ENCODE results near the gene MATK. TPM values are rescaled to one million over a fixed set of nuclear protein-coding genes. Genes with fewer than 3 reads are reported as not detected.
A peak's percentile ranks its signal among the peaks of the same experiment; 100 is the strongest.

Gene MATK
- total RNA-seq, 1 donor from 2014 or later: not detected

GRCh38 chr19:3765121-3765520 lies 21.1 kb downstream of the MATK start:
- peaks cover 9% of the 10 kb centered on the region for H3K4me1 ChIP-seq (ENCODE audit: insufficient read depth, low read length)
- no peak overlapping the region for H2AFZ ChIP-seq (ENCODE audit: low read depth, low read length)
- H3K9me3 ChIP-seq (ENCODE audit: insufficient read depth, low read depth, low read length): no peaks in the 10 kb centered on the region
- Mint-ChIP-seq H3K9me3 (ENCODE audit: unreplicated experiment) (no peaks in the 10 kb centered on the region), H3K27me3 (ENCODE audit: low read depth, unreplicated experiment) (no peaks in the 10 kb centered on the region), H3K4me3 (ENCODE audit: unreplicated experiment) (no peak overlapping the region), H3K36me3 (ENCODE audit: low read depth, unreplicated experiment) (no peaks in the 10 kb centered on the region), H3K4me1 (ENCODE audit: low read depth, unreplicated experiment) (no peaks in the 10 kb centered on the region), H3K27ac (ENCODE audit: unreplicated experiment) (no peak overlapping the region)
- peak overlapping the region; percentile 6 for H3K27ac ChIP-seq (ENCODE audit: low read depth, low read length)
- H3K4me3 ChIP-seq (ENCODE audit: insufficient read depth, low read depth, low read length): no peak overlapping the region
- TF ChIP-seq CTCF (IDR thresholded peaks at IDR 0.05; ENCODE audit: insufficient read depth, low read depth, low read length) (no peak), EZH2 (IDR thresholded peaks at IDR 0.05; ENCODE audit: insufficient read depth, low read length) (no peak)
- peak overlapping the region; percentile 8 for H3K4me2 ChIP-seq (ENCODE audit: low read length)
- FAIRE-seq: no peak
- no peak for DNase-seq (ENCODE audit: low read depth)
- no peaks in the 10 kb centered on the region for H4K20me1 ChIP-seq (ENCODE audit: insufficient read depth, low read length)
- H3K36me3 ChIP-seq (ENCODE audit: insufficient read depth, low read length): no peaks in the 10 kb centered on the region
- H3K27me3 ChIP-seq (ENCODE audit: insufficient read depth, low read length): no peaks in the 10 kb centered on the region
- H3K9ac ChIP-seq (ENCODE audit: low read length): no peak overlapping the region
- H3K79me2 ChIP-seq (ENCODE audit: insufficient read depth, low read length): peaks cover 18% of the 10 kb centered on the region

GRCh38 chr19:3762501-3763459 lies 23.4 kb downstream of the MATK start, which contains the start of gene MRPL54:
TSS of gene MRPL54 (plus strand) at chr19:3762682. CDS start at chr19:3762701, 19 bp downstream.
- Mint-ChIP-seq H3K4me1 (ENCODE audit: low read depth, unreplicated experiment) (no peaks in the 10 kb centered on the region), H3K4me3 (ENCODE audit: unreplicated experiment) (peak within 1 kb of the TSS; percentile 95), H3K9me3 (ENCODE audit: unreplicated experiment) (no peaks in the 10 kb centered on the region), H3K36me3 (ENCODE audit: low read depth, unreplicated experiment) (no peaks in the 10 kb centered on the region), H3K27me3 (ENCODE audit: low read depth, unreplicated experiment) (no peaks in the 10 kb centered on the region), H3K27ac (ENCODE audit: unreplicated experiment) (peak within 1 kb of the TSS; percentile 97)
- peak within 1 kb of the TSS; percentile 98 for H3K4me2 ChIP-seq (ENCODE audit: low read length)
- peak within 1 kb of the TSS; percentile 97 for H2AFZ ChIP-seq (ENCODE audit: low read depth, low read length)
- H3K27me3 ChIP-seq (ENCODE audit: insufficient read depth, low read length): no peaks in the 10 kb centered on the region
- H3K9ac ChIP-seq (ENCODE audit: low read length): peak within 1 kb of the TSS; percentile 95
- no peaks in the 10 kb centered on the region for H3K9me3 ChIP-seq (ENCODE audit: insufficient read depth, low read depth, low read length)
- no peak for TF ChIP-seq EZH2 (IDR thresholded peaks at IDR 0.05; ENCODE audit: insufficient read depth, low read length)
- TF ChIP-seq CTCF (IDR thresholded peaks at IDR 0.05; ENCODE audit: insufficient read depth, low read depth, low read length): no peak
- H3K27ac ChIP-seq (ENCODE audit: low read depth, low read length): peak within 1 kb of the TSS; percentile 99
- DNase-seq (ENCODE audit: low read depth): peak; percentile 98
- H3K79me2 ChIP-seq (ENCODE audit: insufficient read depth, low read length): peaks cover 30% of the 10 kb centered on the region
- H3K36me3 ChIP-seq (ENCODE audit: insufficient read depth, low read length): no peaks in the 10 kb centered on the region
- H3K4me1 ChIP-seq (ENCODE audit: insufficient read depth, low read length): peaks cover 9% of the 10 kb centered on the region
- peak; percentile 89 for FAIRE-seq
- H4K20me1 ChIP-seq (ENCODE audit: insufficient read depth, low read length): peaks cover 7% of the 10 kb centered on the region
- peak within 1 kb of the TSS; percentile 85 for H3K4me3 ChIP-seq (ENCODE audit: insufficient read depth, low read depth, low read length)

GRCh38 chr19:3762130-3762473 lies 24.1 kb downstream of the MATK start:
- DNase-seq (ENCODE audit: low read depth) (no peak), FAIRE-seq (no peak)
- Histone ChIP-seq H3K4me2 (ENCODE audit: low read length) (peak overlapping the region; percentile 98), H4K20me1 (ENCODE audit: insufficient read depth, low read length) (peaks cover 7% of the 10 kb centered on the region), H3K27me3 (ENCODE audit: insufficient read depth, low read length) (no peaks in the 10 kb centered on the region), H3K79me2 (ENCODE audit: insufficient read depth, low read length) (peaks cover 30% of the 10 kb centered on the region), H3K9ac (ENCODE audit: low read length) (peak overlapping the region; percentile 95), H2AFZ (ENCODE audit: low read depth, low read length) (no peak overlapping the region), H3K36me3 (ENCODE audit: insufficient read depth, low read length) (no peaks in the 10 kb centered on the region), H3K4me3 (ENCODE audit: insufficient read depth, low read depth, low read length) (peak overlapping the region; percentile 75), H3K4me1 (ENCODE audit: insufficient read depth, low read length) (peaks cover 9% of the 10 kb centered on the region), H3K27ac (ENCODE audit: low read depth, low read length) (peak overlapping the region; percentile 99), H3K9me3 (ENCODE audit: insufficient read depth, low read depth, low read length) (no peaks in the 10 kb centered on the region)
- H3K27me3 Mint-ChIP-seq (ENCODE audit: low read depth, unreplicated experiment): no peaks in the 10 kb centered on the region
- H3K36me3 Mint-ChIP-seq (ENCODE audit: low read depth, unreplicated experiment): no peaks in the 10 kb centered on the region
- H3K27ac Mint-ChIP-seq (ENCODE audit: unreplicated experiment): peak overlapping the region; percentile 97
- H3K4me1 Mint-ChIP-seq (ENCODE audit: low read depth, unreplicated experiment): no peaks in the 10 kb centered on the region
- H3K9me3 Mint-ChIP-seq (ENCODE audit: unreplicated experiment): no peaks in the 10 kb centered on the region
- peak overlapping the region; percentile 95 for H3K4me3 Mint-ChIP-seq (ENCODE audit: unreplicated experiment)
- no peak for TF ChIP-seq CTCF (IDR thresholded peaks at IDR 0.05; ENCODE audit: insufficient read depth, low read depth, low read length)
- TF ChIP-seq EZH2 (IDR thresholded peaks at IDR 0.05; ENCODE audit: insufficient read depth, low read length): no peak
